ENCODE measurements around the gene LEO1.

Gene LEO1

DNA sequence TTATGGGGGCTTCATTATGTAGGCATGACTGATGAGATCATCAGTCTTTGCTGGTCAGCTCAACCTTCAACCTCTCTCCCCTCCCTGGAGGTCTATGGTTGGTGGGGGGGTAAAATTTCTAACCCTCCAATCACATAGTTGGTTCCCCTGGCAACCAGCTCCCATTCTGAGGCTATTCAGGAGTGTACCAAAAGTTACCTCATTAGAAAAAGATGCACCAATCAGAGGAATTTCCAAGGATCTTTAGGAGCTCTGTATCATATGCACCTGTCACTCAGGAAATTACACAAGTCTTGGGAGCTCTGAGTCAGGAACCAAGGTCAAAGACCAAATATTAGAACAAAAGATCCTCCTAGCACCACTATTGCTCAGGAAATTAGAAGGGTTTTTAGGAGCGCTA, 21.4 kb upstream of the LEO1 start:
- no peak overlapping the region for H3K9ac ChIP-seq (ENCODE audit: low read depth, low read length)
- no peaks in the 10 kb centered on the region for H3K27me3 ChIP-seq (ENCODE audit: control insufficient read depth, insufficient read depth, low read length)
- H3K9me3 ChIP-seq (replicated peaks; ENCODE audit: low read length): no peaks in the 10 kb centered on the region
- H3K36me3 ChIP-seq (ENCODE audit: insufficient read depth, low read length): no peaks in the 10 kb centered on the region
- H3K4me1 ChIP-seq (ENCODE audit: control insufficient read depth, insufficient read depth, low read length): peaks cover 12% of the 10 kb centered on the region
- no peak overlapping the region for H3K4me3 ChIP-seq (ENCODE audit: low read length)
- no peak overlapping the region for H3K4me2 ChIP-seq (ENCODE audit: low read length)

GRCh38 chr15:51991141-51991540, 19.6 kb upstream of the LEO1 start:
- Histone ChIP-seq H3K9me3 (replicated peaks; ENCODE audit: low read length) (no peaks in the 10 kb centered on the region), H3K4me3 (ENCODE audit: low read length) (no peak overlapping the region), H3K36me3 (ENCODE audit: insufficient read depth, low read length) (no peaks in the 10 kb centered on the region), H3K4me2 (ENCODE audit: low read length) (no peak overlapping the region), H3K9ac (ENCODE audit: low read depth, low read length) (no peak overlapping the region), H3K27me3 (ENCODE audit: control insufficient read depth, insufficient read depth, low read length) (no peaks in the 10 kb centered on the region), H3K4me1 (ENCODE audit: control insufficient read depth, insufficient read depth, low read length) (peaks cover 12% of the 10 kb centered on the region)

- Histone ChIP-seq H3K9me3 (replicated peaks; ENCODE audit: low read length) (no peaks in the 10 kb centered on the region), H3K36me3 (ENCODE audit: insufficient read depth, low read length) (no peaks in the 10 kb centered on the region), H3K4me1 (ENCODE audit: control insufficient read depth, insufficient read depth, low read length) (peaks cover 20% of the 10 kb centered on the region), H3K4me2 (ENCODE audit: low read length) (no peak overlapping the region), H3K4me3 (ENCODE audit: low read length) (no peak overlapping the region), H3K27me3 (ENCODE audit: control insufficient read depth, insufficient read depth, low read length) (no peaks in the 10 kb centered on the region), H3K9ac (ENCODE audit: low read depth, low read length) (peak overlapping the region; percentile 84)
Measured at GRCh38 chr15:51982770-51983103, 11.2 kb upstream of the LEO1 start.

GRCh38 chr15:51982013-51982769, 10.6 kb upstream of the LEO1 start:
- Histone ChIP-seq H3K36me3 (ENCODE audit: insufficient read depth, low read length) (no peaks in the 10 kb centered on the region), H3K4me1 (ENCODE audit: control insufficient read depth, insufficient read depth, low read length) (peaks cover 20% of the 10 kb centered on the region), H3K9me3 (replicated peaks; ENCODE audit: low read length) (no peaks in the 10 kb centered on the region), H3K9ac (ENCODE audit: low read depth, low read length) (peak overlapping the region; percentile 84), H3K4me3 (ENCODE audit: low read length) (peak overlapping the region; percentile 46), H3K27me3 (ENCODE audit: control insufficient read depth, insufficient read depth, low read length) (no peaks in the 10 kb centered on the region), H3K4me2 (ENCODE audit: low read length) (peak overlapping the region; percentile 76)

- no peak overlapping the region for H3K9ac ChIP-seq (ENCODE audit: low read depth, low read length)
Measured at GRCh38 chr15:51973775-51974174, 2.2 kb upstream of the LEO1 start.

GRCh38 chr15:51973220-51973619, 1.6 kb upstream of the LEO1 start:
- Histone ChIP-seq H3K27me3 (ENCODE audit: control insufficient read depth, insufficient read depth, low read length) (no peaks in the 10 kb centered on the region), H3K9ac (ENCODE audit: low read depth, low read length) (no peak overlapping the region), H3K9me3 (replicated peaks; ENCODE audit: low read length) (no peaks in the 10 kb centered on the region), H3K4me3 (ENCODE audit: low read length) (no peak overlapping the region), H3K36me3 (ENCODE audit: insufficient read depth, low read length) (no peaks in the 10 kb centered on the region), H3K4me2 (ENCODE audit: low read length) (no peak overlapping the region), H3K4me1 (ENCODE audit: control insufficient read depth, insufficient read depth, low read length) (peaks cover 11% of the 10 kb centered on the region)

More at GRCh38 chr15:51973775-51974174, 2.2 kb upstream of the LEO1 start:
- peaks cover 11% of the 10 kb centered on the region for H3K4me1 ChIP-seq (ENCODE audit: control insufficient read depth, insufficient read depth, low read length)
- H3K9me3 ChIP-seq (replicated peaks; ENCODE audit: low read length): no peaks in the 10 kb centered on the region
- H3K27me3 ChIP-seq (ENCODE audit: control insufficient read depth, insufficient read depth, low read length): no peaks in the 10 kb centered on the region
- H3K4me2 ChIP-seq (ENCODE audit: low read length): no peak overlapping the region
- H3K4me3 ChIP-seq (ENCODE audit: low read length): no peak overlapping the region
- H3K36me3 ChIP-seq (ENCODE audit: insufficient read depth, low read length): no peaks in the 10 kb centered on the region

DNA sequence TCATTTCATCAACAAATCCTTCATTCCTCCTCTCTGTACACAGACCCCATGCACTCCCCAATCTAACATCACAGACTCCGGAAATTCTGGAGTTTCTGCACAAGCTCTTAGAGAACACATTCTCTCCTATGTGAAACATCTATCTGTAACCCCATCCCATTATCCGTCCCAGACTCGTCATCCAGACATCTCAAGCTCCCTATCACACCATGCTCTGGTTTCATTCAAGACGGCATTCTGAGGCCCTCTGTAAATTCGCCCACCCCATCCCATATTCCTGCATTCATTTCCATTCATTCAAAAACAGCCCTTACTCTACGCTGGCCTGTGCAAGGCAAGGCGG, 575 bp downstream of the LEO1 start:
- H3K9ac ChIP-seq (ENCODE audit: low read depth, low read length): peak overlapping the region; percentile 94
- H3K4me3 ChIP-seq (ENCODE audit: low read length): peak overlapping the region; percentile 92

GRCh38 chr15:51970132-51970817, 1.3 kb downstream of the LEO1 start:
- Histone ChIP-seq H3K36me3 (ENCODE audit: insufficient read depth, low read length) (peaks cover 10% of the 10 kb centered on the region), H3K4me2 (ENCODE audit: low read length) (peak overlapping the region; percentile 77), H3K9me3 (replicated peaks; ENCODE audit: low read length) (no peaks in the 10 kb centered on the region), H3K27me3 (ENCODE audit: control insufficient read depth, insufficient read depth, low read length) (no peaks in the 10 kb centered on the region), H3K4me1 (ENCODE audit: control insufficient read depth, insufficient read depth, low read length) (peaks cover 11% of the 10 kb centered on the region), H3K4me3 (ENCODE audit: low read length) (peak overlapping the region; percentile 92), H3K9ac (ENCODE audit: low read depth, low read length) (peak overlapping the region; percentile 94)

More for the DNA sequence above, 575 bp downstream of the LEO1 start:
- Histone ChIP-seq H3K27me3 (ENCODE audit: control insufficient read depth, insufficient read depth, low read length) (no peaks in the 10 kb centered on the region), H3K4me2 (ENCODE audit: low read length) (peak overlapping the region; percentile 77), H3K9me3 (replicated peaks; ENCODE audit: low read length) (no peaks in the 10 kb centered on the region), H3K36me3 (ENCODE audit: insufficient read depth, low read length) (peaks cover 2% of the 10 kb centered on the region), H3K4me1 (ENCODE audit: control insufficient read depth, insufficient read depth, low read length) (peaks cover 11% of the 10 kb centered on the region)

- Histone ChIP-seq H3K27me3 (ENCODE audit: control insufficient read depth, insufficient read depth, low read length) (no peaks in the 10 kb centered on the region), H3K4me3 (ENCODE audit: low read length) (peak overlapping the region; percentile 92), H3K9ac (ENCODE audit: low read depth, low read length) (no peak overlapping the region), H3K9me3 (replicated peaks; ENCODE audit: low read length) (no peaks in the 10 kb centered on the region), H3K36me3 (ENCODE audit: insufficient read depth, low read length) (peaks cover 11% of the 10 kb centered on the region), H3K4me1 (ENCODE audit: control insufficient read depth, insufficient read depth, low read length) (peaks cover 11% of the 10 kb centered on the region), H3K4me2 (ENCODE audit: low read length) (peak overlapping the region; percentile 77)
Measured at GRCh38 chr15:51969728-51970127, 1.9 kb downstream of the LEO1 start.

GRCh38 chr15:51967583-51967982, 4.0 kb downstream of the LEO1 start:
- Histone ChIP-seq H3K4me1 (ENCODE audit: control insufficient read depth, insufficient read depth, low read length) (peaks cover 11% of the 10 kb centered on the region), H3K4me2 (ENCODE audit: low read length) (no peak overlapping the region), H3K9me3 (replicated peaks; ENCODE audit: low read length) (no peaks in the 10 kb centered on the region), H3K4me3 (ENCODE audit: low read length) (no peak overlapping the region), H3K36me3 (ENCODE audit: insufficient read depth, low read length) (peaks cover 17% of the 10 kb centered on the region), H3K27me3 (ENCODE audit: control insufficient read depth, insufficient read depth, low read length) (no peaks in the 10 kb centered on the region), H3K9ac (ENCODE audit: low read depth, low read length) (no peak overlapping the region)

DNA sequence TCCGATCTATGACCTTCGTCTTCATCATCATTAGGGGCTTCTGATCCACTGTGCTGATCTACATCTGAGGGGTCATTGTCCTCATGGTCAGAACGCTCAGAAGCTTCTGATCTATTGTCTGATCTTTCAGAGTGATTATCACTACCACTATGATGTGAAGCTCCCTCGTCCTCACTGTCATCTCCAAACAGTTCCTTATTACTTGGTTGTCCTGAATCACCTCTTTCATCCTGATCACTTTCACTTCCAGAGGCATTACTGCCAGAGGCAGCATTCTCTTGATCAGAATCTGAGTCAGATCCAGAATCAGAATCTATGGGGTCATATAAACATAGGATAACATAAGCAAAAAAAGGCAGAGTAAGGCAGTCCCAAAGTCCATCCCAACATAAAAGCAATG, 5.4 kb downstream of the LEO1 start:
- Histone ChIP-seq H3K9me3 (replicated peaks; ENCODE audit: low read length) (no peaks in the 10 kb centered on the region), H3K4me3 (ENCODE audit: low read length) (no peak overlapping the region), H3K9ac (ENCODE audit: low read depth, low read length) (no peak overlapping the region), H3K4me2 (ENCODE audit: low read length) (no peak overlapping the region), H3K36me3 (ENCODE audit: insufficient read depth, low read length) (peaks cover 27% of the 10 kb centered on the region), H3K27me3 (ENCODE audit: control insufficient read depth, insufficient read depth, low read length) (no peaks in the 10 kb centered on the region), H3K4me1 (ENCODE audit: control insufficient read depth, insufficient read depth, low read length) (peaks cover 11% of the 10 kb centered on the region)

DNA sequence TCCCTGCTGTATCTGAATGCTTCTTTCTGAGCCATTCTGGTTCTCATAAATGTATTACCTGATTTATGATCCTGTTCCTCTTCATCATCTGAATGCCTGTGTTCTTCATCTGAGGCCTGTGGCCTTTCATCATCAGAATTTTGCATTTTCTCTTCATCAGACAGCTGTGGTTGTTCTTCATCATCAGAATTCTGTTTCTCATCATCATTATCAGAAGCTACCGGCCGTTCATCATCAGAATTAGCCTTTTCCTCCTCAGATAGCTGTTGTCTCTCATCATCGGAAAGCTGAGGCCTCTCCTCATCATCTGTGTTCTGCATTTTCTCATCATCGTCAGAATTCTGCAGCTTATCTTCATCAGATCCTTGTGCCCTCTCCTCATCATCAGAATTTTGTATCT, 5.9 kb downstream of the LEO1 start:
- Histone ChIP-seq H3K36me3 (ENCODE audit: insufficient read depth, low read length) (peaks cover 32% of the 10 kb centered on the region), H3K9ac (ENCODE audit: low read depth, low read length) (no peak overlapping the region), H3K4me3 (ENCODE audit: low read length) (no peak overlapping the region)

More for the DNA sequence above, 5.9 kb downstream of the LEO1 start:
- H3K4me1 ChIP-seq (ENCODE audit: control insufficient read depth, insufficient read depth, low read length): peaks cover 11% of the 10 kb centered on the region
- no peak overlapping the region for H3K4me2 ChIP-seq (ENCODE audit: low read length)
- H3K27me3 ChIP-seq (ENCODE audit: control insufficient read depth, insufficient read depth, low read length): no peaks in the 10 kb centered on the region
- no peaks in the 10 kb centered on the region for H3K9me3 ChIP-seq (replicated peaks; ENCODE audit: low read length)
